Measurements from ENCODE around the gene PDE7B. TPM values are rescaled to one million over a fixed set of nuclear protein-coding genes. Genes with fewer than 3 reads are reported as not detected.

PDE7B gene
- total and polyA plus RNA-seq, 2 of the 8 experiments (the other 6 are each of a cell fraction or from before 2014, with no cell fraction given) = not detected

- no peak for TF ChIP-seq KDM1A (IDR thresholded peaks at IDR 0.05; ENCODE audit: borderline replicate concordance, low read length)
- no peak overlapping the region for H2BK20ac ChIP-seq (ENCODE audit: low read length)
- no peaks in the 10 kb centered on the region for H3K23me2 ChIP-seq (ENCODE audit: low read depth, low read length)
- no peaks in the 10 kb centered on the region for H3K79me2 ChIP-seq (ENCODE audit: control insufficient read depth in 1 of 2, insufficient read depth in 2 of 2, low read length in 2 of 2)
- H4K8ac ChIP-seq (ENCODE audit: extremely low read depth, insufficient read depth, low read length) = no peak overlapping the region
- CTCF ChIA-PET (ENCODE audit: partially characterized antibody) = interaction anchor here (1.0 kb wide), 1 partner anchor 49 kb away, joined by 3 read pairs; no protein-coding TSS in a partner anchor
- H4K5ac ChIP-seq (ENCODE audit: insufficient read length, low read depth, low read length) = no peak overlapping the region
- no peaks in the 10 kb centered on the region for H3K36me3 ChIP-seq (ENCODE audit: control insufficient read depth in 2 of 4, insufficient read depth in 4 of 4, low read length in 3 of 4)
- H2AFZ ChIP-seq (ENCODE audit: low read length) = no peak overlapping the region
- no peak overlapping the region for H3K4me3 ChIP-seq (ENCODE audit: extremely low read depth in 1 of 4, insufficient read depth in 2 of 4, low read depth in 3 of 4, low read length in 4 of 4)
- 92% methylated on average over 3 of the region's 3 CpGs; no CpG with 5 or more reads in 1 of the 2 experiments for WGBS, 2 experiments (ENCODE audit: extremely low coverage in 1 of 2, insufficient coverage in 1 of 2, insufficient read length in 1 of 2, insufficient replicate concordance in 2 of 2, low coverage in 1 of 2, low lambda C conversion rate in 2 of 2, missing lambda C conversion rate in 1 of 2)
- H4K91ac ChIP-seq (replicated peaks; ENCODE audit: insufficient read length, low read length) = no peak overlapping the region
- no peak overlapping the region for H2BK5ac ChIP-seq (ENCODE audit: low read depth, low read length)
- H3K4ac ChIP-seq (replicated peaks; ENCODE audit: insufficient read length, low read depth, low read length) = no peak overlapping the region
- H3K4me1 ChIP-seq (replicated peaks in 1 of 4; ENCODE audit: control insufficient read depth in 3 of 4, insufficient read depth in 4 of 4, low read length in 3 of 4) = no peaks in the 10 kb centered on the region
- no peak overlapping the region for H2BK12ac ChIP-seq (ENCODE audit: low read depth, low read length)
- POLR2A ChIA-PET (ENCODE audit: partially characterized antibody) = no interaction called here
- H3K23ac ChIP-seq (ENCODE audit: insufficient read length) = no peak overlapping the region
- FAIRE-seq (no peak), DNase-seq (ENCODE audit: low read depth in 1 of 2, low spot score in 2 of 2) (no peak)
- no peak overlapping the region for H3K14ac ChIP-seq (ENCODE audit: insufficient read length)
- H3K79me1 ChIP-seq (ENCODE audit: low read depth, low read length) = no peaks in the 10 kb centered on the region
- no peak overlapping the region for H3K4me2 ChIP-seq (ENCODE audit: insufficient read depth in 1 of 2, low read depth in 2 of 2, low read length in 2 of 2)
- no peak overlapping the region for H2BK120ac ChIP-seq (replicated peaks; ENCODE audit: low read depth, low read length)
- no peak overlapping the region for H3K56ac ChIP-seq (replicated peaks; ENCODE audit: insufficient read length, low read depth, low read length)
- no peak overlapping the region for H3K27ac ChIP-seq (ENCODE audit: low read depth, low read length)
- peaks cover 0 to 2% of the 10 kb centered on the region in 2 experiments; a peak in 1 of 4 replicates for H3K9me3 ChIP-seq (ENCODE audit: insufficient read depth in 2 of 2, low read depth in 1 of 2, low read length in 1 of 2)
- H3K9ac ChIP-seq (replicated peaks in 1 of 4; ENCODE audit: extremely low read depth in 1 of 4, low read depth in 3 of 4, low read length in 3 of 4) = no peak overlapping the region
- H4K20me1 ChIP-seq (replicated peaks in 1 of 2; ENCODE audit: control insufficient read depth in 1 of 2, insufficient read depth in 2 of 2, low read length in 2 of 2) = no peaks in the 10 kb centered on the region
- H2AK5ac ChIP-seq (ENCODE audit: low read depth, low read length) = no peak overlapping the region
- H2BK15ac ChIP-seq (ENCODE audit: low read length) = no peak overlapping the region
- H3K18ac ChIP-seq (ENCODE audit: extremely low read depth, low read length) = no peak overlapping the region
- no peaks in the 10 kb centered on the region for H3K27me3 ChIP-seq (replicated peaks in 1 of 4; ENCODE audit: control insufficient read depth in 3 of 4, extremely low read depth in 1 of 4, insufficient read depth in 3 of 4, low read length in 3 of 4)
Observed at GRCh38 chr6:136163260-136163659, 311.8 kb downstream of the PDE7B start.

All from H1 (cell line).